ENCODE measurements around the gene HDAC6. TPM values are rescaled to one million over a fixed set of nuclear protein-coding genes. Genes with fewer than 3 reads are reported as not detected.

HDAC6 gene
- total and polyA plus RNA-seq, 2 of the 13 experiments (the other 11 are each of a cell fraction or from before 2014, with no cell fraction given), result 80.4 to 93.6 TPM

- no peak for TF ChIP-seq ZKSCAN8 (CRISPR knock-in tag; IDR thresholded peaks at IDR 0.05; ENCODE audit: borderline replicate concordance)
- TF ChIP-seq ZNF407 (CRISPR knock-in tag; IDR thresholded peaks at IDR 0.05; ENCODE audit: not compliant biosample characterization), result no peak
- TF ChIP-seq RFXAP (CRISPR knock-in tag; IDR thresholded peaks at IDR 0.05; ENCODE audit: borderline replicate concordance), result no peak
- TF ChIP-seq, protein P1, sequence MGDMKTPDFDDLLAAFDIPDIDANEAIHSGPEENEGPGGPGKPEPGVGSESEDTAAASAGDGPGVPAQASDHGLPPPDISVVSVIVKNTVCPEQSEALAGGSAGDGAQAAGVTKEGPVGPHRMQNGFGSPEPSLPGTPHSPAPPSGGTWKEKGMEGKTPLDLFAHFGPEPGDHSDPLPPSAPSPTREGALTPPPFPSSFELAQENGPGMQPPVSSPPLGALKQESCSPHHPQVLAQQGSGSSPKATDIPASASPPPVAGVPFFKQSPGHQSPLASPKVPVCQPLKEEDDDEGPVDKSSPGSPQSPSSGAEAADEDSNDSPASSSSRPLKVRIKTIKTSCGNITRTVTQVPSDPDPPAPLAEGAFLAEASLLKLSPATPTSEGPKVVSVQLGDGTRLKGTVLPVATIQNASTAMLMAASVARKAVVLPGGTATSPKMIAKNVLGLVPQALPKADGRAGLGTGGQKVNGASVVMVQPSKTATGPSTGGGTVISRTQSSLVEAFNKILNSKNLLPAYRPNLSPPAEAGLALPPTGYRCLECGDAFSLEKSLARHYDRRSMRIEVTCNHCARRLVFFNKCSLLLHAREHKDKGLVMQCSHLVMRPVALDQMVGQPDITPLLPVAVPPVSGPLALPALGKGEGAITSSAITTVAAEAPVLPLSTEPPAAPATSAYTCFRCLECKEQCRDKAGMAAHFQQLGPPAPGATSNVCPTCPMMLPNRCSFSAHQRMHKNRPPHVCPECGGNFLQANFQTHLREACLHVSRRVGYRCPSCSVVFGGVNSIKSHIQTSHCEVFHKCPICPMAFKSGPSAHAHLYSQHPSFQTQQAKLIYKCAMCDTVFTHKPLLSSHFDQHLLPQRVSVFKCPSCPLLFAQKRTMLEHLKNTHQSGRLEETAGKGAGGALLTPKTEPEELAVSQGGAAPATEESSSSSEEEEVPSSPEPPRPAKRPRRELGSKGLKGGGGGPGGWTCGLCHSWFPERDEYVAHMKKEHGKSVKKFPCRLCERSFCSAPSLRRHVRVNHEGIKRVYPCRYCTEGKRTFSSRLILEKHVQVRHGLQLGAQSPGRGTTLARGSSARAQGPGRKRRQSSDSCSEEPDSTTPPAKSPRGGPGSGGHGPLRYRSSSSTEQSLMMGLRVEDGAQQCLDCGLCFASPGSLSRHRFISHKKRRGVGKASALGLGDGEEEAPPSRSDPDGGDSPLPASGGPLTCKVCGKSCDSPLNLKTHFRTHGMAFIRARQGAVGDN (CRISPR knock-in tag; IDR thresholded peaks at IDR 0.05), result peak; percentile 61
- TF ChIP-seq MAFK (conservative IDR thresholded peaks at IDR 0.05 in 1 of 2, IDR thresholded peaks at IDR 0.05 in 1 of 2; ENCODE audit: low read length in 2 of 2), result no peak
- TF ChIP-seq SSRP1 (CRISPR knock-in tag; IDR thresholded peaks at IDR 0.05), result no peak
- TF ChIP-seq GATAD1 (CRISPR knock-in tag; IDR thresholded peaks at IDR 0.05), result no peak; the same call in 1 of the 2 replicates
- no peak for TF ChIP-seq ZNF235 (CRISPR knock-in tag; IDR thresholded peaks at IDR 0.05; ENCODE audit: borderline replicate concordance)
- TF ChIP-seq YEATS2 (CRISPR knock-in tag; IDR thresholded peaks at IDR 0.05; ENCODE audit: borderline replicate concordance), result no peak
- TF ChIP-seq HNRNPL (IDR thresholded peaks at IDR 0.05; ENCODE audit: low read depth, low read length), result 0 out of 2 replicates have a peak, but pooled peaks have one; percentile 58
- TF ChIP-seq, protein P2, sequence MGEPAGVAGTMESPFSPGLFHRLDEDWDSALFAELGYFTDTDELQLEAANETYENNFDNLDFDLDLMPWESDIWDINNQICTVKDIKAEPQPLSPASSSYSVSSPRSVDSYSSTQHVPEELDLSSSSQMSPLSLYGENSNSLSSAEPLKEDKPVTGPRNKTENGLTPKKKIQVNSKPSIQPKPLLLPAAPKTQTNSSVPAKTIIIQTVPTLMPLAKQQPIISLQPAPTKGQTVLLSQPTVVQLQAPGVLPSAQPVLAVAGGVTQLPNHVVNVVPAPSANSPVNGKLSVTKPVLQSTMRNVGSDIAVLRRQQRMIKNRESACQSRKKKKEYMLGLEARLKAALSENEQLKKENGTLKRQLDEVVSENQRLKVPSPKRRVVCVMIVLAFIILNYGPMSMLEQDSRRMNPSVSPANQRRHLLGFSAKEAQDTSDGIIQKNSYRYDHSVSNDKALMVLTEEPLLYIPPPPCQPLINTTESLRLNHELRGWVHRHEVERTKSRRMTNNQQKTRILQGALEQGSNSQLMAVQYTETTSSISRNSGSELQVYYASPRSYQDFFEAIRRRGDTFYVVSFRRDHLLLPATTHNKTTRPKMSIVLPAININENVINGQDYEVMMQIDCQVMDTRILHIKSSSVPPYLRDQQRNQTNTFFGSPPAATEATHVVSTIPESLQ (CRISPR knock-in tag; conservative IDR thresholded peaks at IDR 0.05), result no peak
Measured at GRCh38 chrX:48761674-48762471, 40.0 kb upstream of the HDAC6 start, which contains the start of gene GLOD5 (continued).

Measured in HepG2 (cell line).